NT2/D1 (cell line): ENCODE data around the gene AGPAT3.
A peak's percentile ranks its signal among the peaks of the same experiment; 100 is the strongest.

Experiments used
- DNase-seq: peaks from one replicate; pipeline ENCODE4 v3.0.0-alpha.2; 2011; ENCODE audit warnings: low read depth, low spot score
- H3K27me3 ChIP-seq: 2 replicates; pipeline ENCODE4 v1.6.0; 2011; ENCODE audit warnings: mild to moderate bottlenecking; ENCODE audit not compliant: insufficient read length, insufficient read depth
- H3K36me3 ChIP-seq: 2 replicates; pipeline ENCODE4 v1.6.1; 2011; ENCODE audit warnings: mild to moderate bottlenecking, low read length, mixed read lengths; ENCODE audit not compliant: insufficient read depth, insufficient read length
- H3K4me1 ChIP-seq: 2 replicates; pipeline ENCODE4 v1.5.1; 2011; ENCODE audit not compliant: insufficient read depth, insufficient read length
- H3K4me3 ChIP-seq: 2 replicates; pipeline ENCODE4 v1.5.1; 2011; ENCODE audit warnings: low read depth; ENCODE audit not compliant: insufficient read length
- H3K9ac ChIP-seq: 2 replicates; pipeline ENCODE4 v1.6.0; 2011; ENCODE audit warnings: low read depth; ENCODE audit not compliant: insufficient read length
- H3K9me3 ChIP-seq: 2 replicates; pipeline ENCODE4 v1.5.1; 2011; ENCODE audit warnings: mild to moderate bottlenecking, low read length; ENCODE audit not compliant: insufficient read depth
- SUZ12 ChIP-seq: IDR thresholded peaks from 2 replicates; pipeline ENCODE4 v1.6.1; 2011; ENCODE audit not compliant: insufficient read length, insufficient read depth; ENCODE audit errors: extremely low read depth
- YY1 ChIP-seq: IDR thresholded peaks from 2 replicates; pipeline ENCODE4 v1.6.1; 2011; ENCODE audit not compliant: insufficient read length, insufficient read depth
- ZNF274 ChIP-seq: IDR thresholded peaks from 2 replicates; pipeline ENCODE4 v1.6.1; 2011; ENCODE audit warnings: mild to moderate bottlenecking, low read depth, low read length

AGPAT3 gene

DNA sequence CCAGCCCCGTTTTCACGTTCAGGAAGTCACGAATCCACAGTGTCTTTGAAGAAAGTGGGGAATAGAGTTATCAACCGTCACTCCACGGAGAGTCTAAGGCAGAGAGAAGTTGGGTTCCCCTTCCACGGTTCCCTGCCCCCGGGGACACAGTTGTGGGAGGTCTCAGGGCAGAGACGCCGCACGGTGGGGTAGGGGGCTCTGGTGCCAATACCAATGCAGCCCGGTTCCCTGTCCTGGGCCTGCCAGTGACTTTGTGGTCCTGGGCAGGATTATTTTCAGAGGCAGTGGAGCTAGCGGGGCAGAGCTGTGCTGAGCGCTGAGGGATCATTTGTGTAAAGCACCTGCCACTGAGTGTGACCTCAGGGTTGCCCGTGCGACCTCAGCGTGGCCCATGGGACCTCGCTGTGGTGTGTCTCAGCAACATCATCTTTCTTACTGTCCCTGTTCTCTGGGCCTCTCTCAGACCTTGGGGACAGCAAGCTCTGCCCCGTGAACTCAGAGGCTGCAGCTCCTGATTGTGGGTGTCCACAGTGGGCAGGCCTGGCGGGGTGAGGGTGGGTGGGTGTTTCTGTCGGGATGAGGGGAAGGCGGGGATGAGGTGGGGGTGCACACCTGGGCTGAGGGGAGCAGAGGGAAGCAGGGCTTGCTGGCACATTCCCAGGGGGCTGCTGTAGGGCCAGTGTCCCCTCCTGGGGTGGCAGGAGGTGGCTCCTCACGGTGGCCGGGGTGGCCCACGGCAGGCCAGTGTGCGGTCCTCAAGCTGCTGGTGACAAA is 65.2 kb downstream of the AGPAT3 start:
- H3K27me3 ChIP-seq, result no peaks in the 10 kb centered on the region
- no peak overlapping the region for H3K4me3 ChIP-seq
- no peak overlapping the region for H3K9ac ChIP-seq
- no peak for TF ChIP-seq ZNF274
- no peak for TF ChIP-seq SUZ12
- TF ChIP-seq YY1, result no peak
- H3K9me3 ChIP-seq, result no peaks in the 10 kb centered on the region
- H3K36me3 ChIP-seq, result peaks cover 4% of the 10 kb centered on the region
- DNase-seq, result no peak
- peaks cover 22% of the 10 kb centered on the region for H3K4me1 ChIP-seq

DNA sequence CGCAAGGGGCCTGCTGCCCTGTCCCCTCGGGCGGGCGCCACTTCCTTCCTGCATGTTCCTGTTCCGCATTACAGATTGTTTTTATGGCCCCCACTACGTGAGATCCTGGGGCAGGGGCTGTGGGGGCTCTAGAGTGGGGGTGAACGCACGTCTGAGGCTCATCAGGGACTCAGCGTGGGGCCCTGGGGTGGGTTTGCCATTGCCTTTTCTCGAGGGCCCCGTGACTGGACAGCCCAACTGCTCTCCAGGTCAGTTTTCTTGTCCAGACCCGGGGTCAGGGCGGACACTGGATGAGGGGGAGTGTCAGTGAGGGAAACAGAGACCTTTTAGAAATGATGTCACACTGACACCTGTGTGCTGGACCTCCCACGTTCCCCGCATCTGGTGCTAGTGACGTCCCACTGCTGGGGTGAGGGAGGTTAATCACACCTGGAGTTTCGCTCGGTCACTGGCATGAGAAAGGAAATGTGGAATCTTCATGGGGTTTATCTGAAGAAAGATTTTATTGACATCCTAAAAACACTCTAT is 65.9 kb downstream of the AGPAT3 start:
- H3K36me3 ChIP-seq, result peaks cover 4% of the 10 kb centered on the region
- H3K4me1 ChIP-seq, result peaks cover 16% of the 10 kb centered on the region

DNA sequence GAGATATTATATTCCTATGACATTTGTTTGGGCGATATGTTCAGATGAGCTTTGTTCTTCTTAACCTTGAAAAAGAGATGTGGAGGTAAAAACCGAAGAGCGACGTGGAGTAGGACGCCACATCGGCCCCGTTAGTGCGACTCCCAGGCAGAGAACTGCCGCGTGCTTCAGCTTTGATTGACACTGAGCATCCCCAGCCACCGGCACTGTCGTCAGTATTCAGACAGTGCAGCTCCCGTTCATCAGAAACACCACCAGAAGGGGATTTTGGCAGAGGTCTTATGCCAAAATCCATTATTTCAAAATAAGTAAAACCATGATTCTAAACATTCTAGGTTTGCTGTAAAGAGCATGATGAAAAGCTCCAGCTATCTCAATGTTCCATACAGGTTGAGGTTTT is 66.5 kb downstream of the AGPAT3 start:
- DNase-seq, result no peak
- peaks cover 4% of the 10 kb centered on the region for H3K36me3 ChIP-seq
- no peak for TF ChIP-seq YY1
- TF ChIP-seq SUZ12, result no peak
- no peak for TF ChIP-seq ZNF274
- H3K27me3 ChIP-seq, result no peaks in the 10 kb centered on the region
- H3K9me3 ChIP-seq, result no peaks in the 10 kb centered on the region
- H3K4me3 ChIP-seq, result no peak overlapping the region
- H3K4me1 ChIP-seq, result peaks cover 16% of the 10 kb centered on the region
- H3K9ac ChIP-seq, result no peak overlapping the region

More for the DNA sequence above, 65.9 kb downstream of the AGPAT3 start:
- Histone ChIP-seq H3K9me3 (no peaks in the 10 kb centered on the region), H3K27me3 (no peaks in the 10 kb centered on the region), H3K9ac (no peak overlapping the region), H3K4me3 (no peak overlapping the region)
- TF ChIP-seq ZNF274 (no peak), YY1 (no peak), SUZ12 (no peak)
- no peak for DNase-seq

DNA sequence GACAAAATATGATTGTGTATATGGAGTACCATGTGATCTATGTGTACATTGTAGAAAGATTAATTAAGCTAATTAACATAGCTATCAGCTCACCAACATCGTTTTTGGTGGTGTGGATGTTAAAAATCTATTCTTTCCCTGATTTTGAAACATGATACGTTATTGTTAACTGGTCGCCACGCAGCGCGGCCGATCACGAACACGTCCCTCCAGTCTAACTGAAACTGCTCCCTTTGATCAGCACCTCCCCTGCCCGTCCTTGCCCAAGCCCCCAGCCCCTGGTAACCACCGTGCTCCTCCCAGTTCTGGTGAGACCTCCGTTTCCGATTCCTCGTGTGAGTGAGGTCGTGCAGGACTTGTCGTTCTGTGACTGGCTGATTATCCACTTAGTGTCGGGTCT is 67.0 kb downstream of the AGPAT3 start:
- Histone ChIP-seq H3K4me1 (peaks cover 16% of the 10 kb centered on the region), H3K9me3 (no peaks in the 10 kb centered on the region), H3K27me3 (no peaks in the 10 kb centered on the region), H3K4me3 (no peak overlapping the region), H3K9ac (no peak overlapping the region), H3K36me3 (peaks cover 4% of the 10 kb centered on the region)
- TF ChIP-seq SUZ12 (no peak), YY1 (no peak), ZNF274 (no peak)
- no peak for DNase-seq

DNA sequence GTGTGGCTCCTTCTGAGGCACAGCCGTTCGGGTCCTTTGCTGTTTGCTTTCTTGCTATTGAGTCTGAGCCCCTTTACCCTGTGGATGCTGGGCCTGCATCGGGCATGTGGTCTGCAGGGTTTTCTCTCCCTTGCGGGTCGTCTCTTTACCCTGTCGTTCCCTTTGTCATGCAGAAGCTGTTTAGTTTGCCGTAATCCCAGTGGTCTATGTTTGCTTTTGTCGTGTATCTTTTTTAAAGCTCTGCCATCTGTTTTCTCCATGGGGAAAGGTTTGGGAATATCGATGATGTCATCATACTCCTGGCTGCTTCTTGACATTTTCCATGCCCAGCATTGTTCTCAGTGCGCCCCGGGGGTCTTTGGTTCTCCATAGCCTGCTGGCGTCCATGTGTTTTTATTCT is 68.2 kb downstream of the AGPAT3 start:
- peak; percentile 42 for DNase-seq
- peaks cover 16% of the 10 kb centered on the region for H3K4me1 ChIP-seq

GRCh38 chr21:43933680-43934079 is 68.7 kb downstream of the AGPAT3 start:
- peaks cover 4% of the 10 kb centered on the region for H3K36me3 ChIP-seq

More for the DNA sequence above, 68.2 kb downstream of the AGPAT3 start:
- TF ChIP-seq SUZ12, result no peak
- no peak for TF ChIP-seq YY1
- no peak for TF ChIP-seq ZNF274
- H3K9me3 ChIP-seq, result no peaks in the 10 kb centered on the region
- H3K9ac ChIP-seq, result no peak overlapping the region
- peaks cover 4% of the 10 kb centered on the region for H3K36me3 ChIP-seq
- H3K27me3 ChIP-seq, result no peaks in the 10 kb centered on the region
- H3K4me3 ChIP-seq, result no peak overlapping the region

DNA sequence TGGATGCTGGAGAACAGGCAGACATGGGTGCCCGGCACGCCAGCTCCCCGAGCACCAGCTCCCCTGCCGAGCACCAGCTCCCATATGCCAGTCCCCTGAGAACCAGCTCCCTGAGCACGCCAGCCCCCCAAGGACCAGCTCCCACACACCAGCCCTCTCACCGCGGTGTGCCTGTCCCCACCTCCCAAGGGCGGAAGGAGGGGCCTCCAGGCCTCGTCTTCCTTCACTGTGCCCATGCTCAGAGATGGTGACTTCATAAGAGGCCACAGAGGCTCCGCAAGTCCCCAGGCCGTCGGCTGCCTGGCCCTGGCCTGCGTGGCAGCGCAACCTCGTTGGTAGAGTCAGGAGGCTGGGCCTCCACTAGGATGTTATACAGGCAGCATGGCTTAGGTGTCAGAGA is 69.1 kb downstream of the AGPAT3 start:
- peaks cover 18% of the 10 kb centered on the region for H3K4me1 ChIP-seq
- H3K9me3 ChIP-seq, result no peaks in the 10 kb centered on the region
- TF ChIP-seq SUZ12, result no peak
- DNase-seq, result no peak
- no peak overlapping the region for H3K4me3 ChIP-seq
- H3K9ac ChIP-seq, result no peak overlapping the region
- H3K36me3 ChIP-seq, result peaks cover 4% of the 10 kb centered on the region
- H3K27me3 ChIP-seq, result no peaks in the 10 kb centered on the region

More at GRCh38 chr21:43933680-43934079, 68.7 kb downstream of the AGPAT3 start:
- Histone ChIP-seq H3K4me1 (peaks cover 19% of the 10 kb centered on the region), H3K4me3 (no peak overlapping the region), H3K9me3 (no peaks in the 10 kb centered on the region), H3K27me3 (no peaks in the 10 kb centered on the region), H3K9ac (no peak overlapping the region)
- no peak for DNase-seq
- no peak for TF ChIP-seq YY1
- TF ChIP-seq ZNF274, result no peak
- no peak for TF ChIP-seq SUZ12
